GM23338 (cell line): ENCODE data around the gene NAALADL2. TPM values are rescaled to one million over a fixed set of nuclear protein-coding genes. Genes with fewer than 3 reads are reported as not detected.
A peak's percentile ranks its signal among the peaks of the same experiment; 100 is the strongest.

Experiments used
- ATAC-seq: fragments of 200-7000 bp; cut with Tn5 transposase; 3 replicates; pipeline ENCODE4 v1.9.1; 2020
- DNase-seq: peaks from one replicate; pipeline ENCODE4 v3.0.0-alpha.2; 2015; ENCODE audit warnings: low spot score
- H2AFZ ChIP-seq: fragments of 200-600 bp; sonication (generic); 2 replicates; pipeline ENCODE4 v1.8.0; 2016; ENCODE audit warnings: antibody characterized with exemption, mild to moderate bottlenecking, moderate library complexity
- H3F3A ChIP-seq: fragments of 200-600 bp; sonication (generic); replicated peaks from 2 replicates; pipeline ENCODE4 v1.8.0; 2017; ENCODE audit warnings: antibody characterized with exemption, mixed run types, low read depth
- H3K27ac ChIP-seq: fragments of 200-600 bp; sonication (generic); 2 replicates; pipeline ENCODE4 v1.6.1; 2016; ENCODE audit warnings: low read depth
- H3K27me3 ChIP-seq: fragments of 200-600 bp; sonication (generic); 2 replicates; pipeline ENCODE4 v1.8.0; 2016; ENCODE audit warnings: mild to moderate bottlenecking, mixed run types, moderate library complexity; ENCODE audit not compliant: insufficient read depth
- H3K36me3 ChIP-seq: fragments of 200-600 bp; sonication (generic); 2 replicates; pipeline ENCODE4 v1.8.0; 2016; ENCODE audit warnings: mild to moderate bottlenecking; ENCODE audit not compliant: insufficient read depth
- H3K4me1 ChIP-seq: fragments of 200-600 bp; sonication (generic); 2 replicates; pipeline ENCODE4 v1.8.0; 2016; ENCODE audit warnings: mild to moderate bottlenecking, moderate library complexity; ENCODE audit not compliant: insufficient read depth
- H3K4me2 ChIP-seq: fragments of 200-600 bp; sonication (generic); 2 replicates; pipeline ENCODE4 v1.7.1; 2017; ENCODE audit warnings: mixed run types
- H3K4me3 ChIP-seq: fragments of 200-600 bp; sonication (generic); 2 replicates; pipeline ENCODE4 v1.6.1; 2016; ENCODE audit warnings: mixed run types
- H3K79me2 ChIP-seq: fragments of 200-600 bp; sonication (generic); replicated peaks from 2 replicates; pipeline ENCODE4 v1.8.0; 2017; ENCODE audit warnings: mild to moderate bottlenecking; ENCODE audit not compliant: insufficient read depth
- H3K9me2 ChIP-seq: fragments of 200-600 bp; sonication (generic); 2 replicates; pipeline ENCODE4 v1.8.0; 2017; ENCODE audit not compliant: insufficient read depth
- H4K20me1 ChIP-seq: fragments of 200-600 bp; sonication (generic); replicated peaks from 2 replicates; pipeline ENCODE4 v1.8.0; 2017; ENCODE audit warnings: mild to moderate bottlenecking; ENCODE audit not compliant: insufficient read depth
- H3K27ac Mint-ChIP-seq: 2 replicates; pipeline ENCODE4 v1.8.0; 2020; ENCODE audit warnings: inconsistent platforms, mild to moderate bottlenecking, moderate library complexity, mixed read lengths
- H3K27me3 Mint-ChIP-seq: 3 replicates; pipeline ENCODE4 v1.8.0; 2022; ENCODE audit warnings: low read depth, mild to moderate bottlenecking, moderate library complexity, mixed read lengths, inconsistent platforms; ENCODE audit not compliant: insufficient read depth, poor library complexity
- H3K36me3 Mint-ChIP-seq: 3 replicates; pipeline ENCODE4 v1.8.0; 2021; ENCODE audit warnings: low read depth, mild to moderate bottlenecking, inconsistent platforms, moderate library complexity, mixed read lengths
- H3K4me1 Mint-ChIP-seq: 3 replicates; pipeline ENCODE4 v1.8.0; 2020; ENCODE audit warnings: mild to moderate bottlenecking, inconsistent platforms, mixed read lengths
- H3K4me3 Mint-ChIP-seq: 3 replicates; pipeline ENCODE4 v1.8.0; 2021; ENCODE audit warnings: moderate library complexity, mild to moderate bottlenecking, inconsistent platforms, mixed read lengths
- H3K9me3 Mint-ChIP-seq: 3 replicates; pipeline ENCODE4 v1.8.0; 2020; ENCODE audit warnings: moderate library complexity, mild to moderate bottlenecking, inconsistent platforms, mixed read lengths
- NANOG ChIP-seq: IDR thresholded peaks from 2 replicates; pipeline ENCODE4 v1.6.1; 2016; ENCODE audit warnings: antibody characterized with exemption, borderline replicate concordance
- ZNF114 ChIP-seq: fragments of 250-450 bp; sonication (Bioruptor Pico); IDR thresholded peaks from 2 replicates; pipeline ENCODE4 v1.5.0; 2020; ENCODE audit warnings: mild to moderate bottlenecking, moderate library complexity
- long read RNA-seq: library from polyadenylated mRNA; unstranded; transcript quantifications from one replicate; pipeline ENCODE4 v2.0.0, GENCODE V29; 2020; ENCODE audit not compliant: unreplicated experiment
- polyA plus RNA-seq: library from polyadenylated mRNA; unstranded; fragments of >200 nt; fragmentation: Nextera tagmentation; extraction: Ambion mirVana; gene quantifications from 2 replicates; pipeline ENCODE4 v1.2.1, GENCODE V29; 2016
- total RNA-seq: library from RNA; depleted of rRNA; stranded (reverse); fragments of >200 nt; shearing (Covaris generic); gene quantifications from 2 replicates; pipeline ENCODE4 v1.2.3, GENCODE V29; 2014; rRNA removed
- TF ChIP-seq, protein P1 (sequence below): IDR thresholded peaks from 2 replicates; pipeline ENCODE4 v1.6.1; 2016; ENCODE audit warnings: antibody characterized with exemption
- TF ChIP-seq, protein P2 (sequence below): fragments of 250-450 bp; sonication (Bioruptor Pico); IDR thresholded peaks from 2 replicates; pipeline ENCODE4 v1.5.0; 2020; ENCODE audit warnings: mild to moderate bottlenecking, moderate library complexity

The NAALADL2 gene
- total RNA-seq (2.6 TPM in 1 of 2 replicates, not detected in the other), polyA plus RNA-seq (1.2 and 1.6 TPM in 2 replicates)
- long read RNA-seq, result 0 reads

DNA sequence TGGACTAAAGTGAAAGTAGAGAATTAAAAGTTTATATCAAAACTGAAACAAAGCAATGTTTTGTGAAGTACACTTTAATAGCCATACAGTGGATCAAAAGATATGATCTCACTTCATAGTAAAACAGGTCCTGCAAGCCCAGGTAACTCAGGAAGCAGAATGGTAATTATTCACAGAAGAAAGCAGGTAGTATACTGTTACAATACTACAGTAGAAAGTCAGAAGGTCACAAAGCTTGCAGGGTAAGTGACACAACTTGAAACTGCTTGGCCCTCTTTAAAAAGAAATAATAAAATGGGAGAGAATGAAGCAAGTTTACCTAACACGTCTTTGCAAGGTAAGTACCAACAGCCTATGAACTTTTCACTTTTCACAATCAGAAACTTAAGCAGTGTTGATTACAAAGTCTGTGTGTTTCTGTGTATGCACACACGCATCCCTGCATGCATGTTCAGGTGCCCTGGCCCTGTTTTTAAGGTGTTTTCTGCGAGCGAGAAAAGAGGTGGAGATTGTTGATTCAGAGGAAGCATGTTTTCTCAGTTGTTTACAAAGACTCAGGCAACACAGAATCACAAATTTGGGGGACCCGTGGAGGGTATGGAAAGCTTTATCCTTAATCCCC lies at the start of gene NAALADL2:
NAALADL2 (plus strand) TSS at position 221 of the 622 bp plus-strand sequence.
- Mint-ChIP-seq H3K36me3 (no peaks in the 10 kb centered on the region), H3K4me3 (no peak within 1 kb of the TSS), H3K9me3 (no peaks in the 10 kb centered on the region), H3K4me1 (peaks cover 21% of the 10 kb centered on the region), H3K27me3 (no peaks in the 10 kb centered on the region), H3K27ac (peak within 1 kb of the TSS; percentile 85)
- no peak within 1 kb of the TSS for H3K4me3 ChIP-seq
- no peaks in the 10 kb centered on the region for H4K20me1 ChIP-seq
- peaks cover 15% of the 10 kb centered on the region for H3K4me1 ChIP-seq
- ATAC-seq, result peak; percentile 43; the same call in 2 of the 3 replicates
- H2AFZ ChIP-seq, result peak within 1 kb of the TSS; percentile 72
- DNase-seq, result no peak
- no peaks in the 10 kb centered on the region for H3F3A ChIP-seq
- H3K36me3 ChIP-seq, result no peaks in the 10 kb centered on the region
- H3K4me2 ChIP-seq, result peak within 1 kb of the TSS; percentile 45
- H3K27me3 ChIP-seq, result no peaks in the 10 kb centered on the region
- no peaks in the 10 kb centered on the region for H3K79me2 ChIP-seq
- H3K27ac ChIP-seq, result no peak within 1 kb of the TSS
- peaks cover 6% of the 10 kb centered on the region; the same call in 1 of the 2 replicates for H3K9me2 ChIP-seq
- TF ChIP-seq NANOG, result no peak
- no peak for TF ChIP-seq ZNF114 (CRISPR knock-in tag)
- TF ChIP-seq, protein P1, sequence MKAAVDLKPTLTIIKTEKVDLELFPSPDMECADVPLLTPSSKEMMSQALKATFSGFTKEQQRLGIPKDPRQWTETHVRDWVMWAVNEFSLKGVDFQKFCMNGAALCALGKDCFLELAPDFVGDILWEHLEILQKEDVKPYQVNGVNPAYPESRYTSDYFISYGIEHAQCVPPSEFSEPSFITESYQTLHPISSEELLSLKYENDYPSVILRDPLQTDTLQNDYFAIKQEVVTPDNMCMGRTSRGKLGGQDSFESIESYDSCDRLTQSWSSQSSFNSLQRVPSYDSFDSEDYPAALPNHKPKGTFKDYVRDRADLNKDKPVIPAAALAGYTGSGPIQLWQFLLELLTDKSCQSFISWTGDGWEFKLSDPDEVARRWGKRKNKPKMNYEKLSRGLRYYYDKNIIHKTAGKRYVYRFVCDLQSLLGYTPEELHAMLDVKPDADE, result no peak
- TF ChIP-seq, protein P2, sequence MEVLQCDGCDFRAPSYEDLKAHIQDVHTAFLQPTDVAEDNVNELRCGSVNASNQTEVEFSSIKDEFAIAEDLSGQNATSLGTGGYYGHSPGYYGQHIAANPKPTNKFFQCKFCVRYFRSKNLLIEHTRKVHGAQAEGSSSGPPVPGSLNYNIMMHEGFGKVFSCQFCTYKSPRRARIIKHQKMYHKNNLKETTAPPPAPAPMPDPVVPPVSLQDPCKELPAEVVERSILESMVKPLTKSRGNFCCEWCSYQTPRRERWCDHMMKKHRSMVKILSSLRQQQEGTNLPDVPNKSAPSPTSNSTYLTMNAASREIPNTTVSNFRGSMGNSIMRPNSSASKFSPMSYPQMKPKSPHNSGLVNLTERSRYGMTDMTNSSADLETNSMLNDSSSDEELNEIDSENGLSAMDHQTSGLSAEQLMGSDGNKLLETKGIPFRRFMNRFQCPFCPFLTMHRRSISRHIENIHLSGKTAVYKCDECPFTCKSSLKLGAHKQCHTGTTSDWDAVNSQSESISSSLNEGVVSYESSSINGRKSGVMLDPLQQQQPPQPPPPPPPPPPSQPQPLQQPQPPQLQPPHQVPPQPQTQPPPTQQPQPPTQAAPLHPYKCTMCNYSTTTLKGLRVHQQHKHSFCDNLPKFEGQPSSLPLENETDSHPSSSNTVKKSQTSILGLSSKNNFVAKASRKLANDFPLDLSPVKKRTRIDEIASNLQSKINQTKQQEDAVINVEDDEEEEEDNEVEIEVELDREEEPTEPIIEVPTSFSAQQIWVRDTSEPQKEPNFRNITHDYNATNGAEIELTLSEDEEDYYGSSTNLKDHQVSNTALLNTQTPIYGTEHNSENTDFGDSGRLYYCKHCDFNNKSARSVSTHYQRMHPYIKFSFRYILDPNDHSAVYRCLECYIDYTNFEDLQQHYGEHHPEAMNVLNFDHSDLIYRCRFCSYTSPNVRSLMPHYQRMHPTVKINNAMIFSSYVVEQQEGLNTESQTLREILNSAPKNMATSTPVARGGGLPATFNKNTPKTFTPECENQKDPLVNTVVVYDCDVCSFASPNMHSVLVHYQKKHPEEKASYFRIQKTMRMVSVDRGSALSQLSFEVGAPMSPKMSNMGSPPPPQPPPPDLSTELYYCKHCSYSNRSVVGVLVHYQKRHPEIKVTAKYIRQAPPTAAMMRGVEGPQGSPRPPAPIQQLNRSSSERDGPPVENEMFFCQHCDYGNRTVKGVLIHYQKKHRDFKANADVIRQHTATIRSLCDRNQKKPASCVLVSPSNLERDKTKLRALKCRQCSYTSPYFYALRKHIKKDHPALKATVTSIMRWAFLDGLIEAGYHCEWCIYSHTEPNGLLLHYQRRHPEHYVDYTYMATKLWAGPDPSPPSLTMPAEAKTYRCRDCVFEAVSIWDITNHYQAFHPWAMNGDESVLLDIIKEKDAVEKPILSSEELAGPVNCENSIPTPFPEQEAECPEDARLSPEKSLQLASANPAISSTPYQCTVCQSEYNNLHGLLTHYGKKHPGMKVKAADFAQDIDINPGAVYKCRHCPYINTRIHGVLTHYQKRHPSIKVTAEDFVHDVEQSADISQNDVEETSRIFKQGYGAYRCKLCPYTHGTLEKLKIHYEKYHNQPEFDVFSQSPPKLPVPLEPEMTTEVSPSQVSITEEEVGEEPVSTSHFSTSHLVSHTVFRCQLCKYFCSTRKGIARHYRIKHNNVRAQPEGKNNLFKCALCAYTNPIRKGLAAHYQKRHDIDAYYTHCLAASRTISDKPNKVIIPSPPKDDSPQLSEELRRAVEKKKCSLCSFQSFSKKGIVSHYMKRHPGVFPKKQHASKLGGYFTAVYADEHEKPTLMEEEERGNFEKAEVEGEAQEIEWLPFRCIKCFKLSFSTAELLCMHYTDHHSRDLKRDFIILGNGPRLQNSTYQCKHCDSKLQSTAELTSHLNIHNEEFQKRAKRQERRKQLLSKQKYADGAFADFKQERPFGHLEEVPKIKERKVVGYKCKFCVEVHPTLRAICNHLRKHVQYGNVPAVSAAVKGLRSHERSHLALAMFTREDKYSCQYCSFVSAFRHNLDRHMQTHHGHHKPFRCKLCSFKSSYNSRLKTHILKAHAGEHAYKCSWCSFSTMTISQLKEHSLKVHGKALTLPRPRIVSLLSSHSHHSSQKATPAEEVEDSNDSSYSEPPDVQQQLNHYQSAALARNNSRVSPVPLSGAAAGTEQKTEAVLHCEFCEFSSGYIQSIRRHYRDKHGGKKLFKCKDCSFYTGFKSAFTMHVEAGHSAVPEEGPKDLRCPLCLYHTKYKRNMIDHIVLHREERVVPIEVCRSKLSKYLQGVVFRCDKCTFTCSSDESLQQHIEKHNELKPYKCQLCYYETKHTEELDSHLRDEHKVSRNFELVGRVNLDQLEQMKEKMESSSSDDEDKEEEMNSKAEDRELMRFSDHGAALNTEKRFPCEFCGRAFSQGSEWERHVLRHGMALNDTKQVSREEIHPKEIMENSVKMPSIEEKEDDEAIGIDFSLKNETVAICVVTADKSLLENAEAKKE (CRISPR knock-in tag), result no peak
